ENCODE results near the gene FBXW11.

The FBXW11 gene

GRCh38 chr5:172006321-172007174 lies at the start of gene FBXW11:
Gene FBXW11, minus strand, starts transcription at chr5:172006638. Its CDS starts 136 bp downstream, at chr5:172006502.
- DNase-seq (ENCODE audit: extremely low read depth in 1 of 2, low read depth in 1 of 2), result peak; percentile 88 to 97

GRCh38 chr5:172055996-172056395 lies 49.6 kb upstream of the FBXW11 start:
- no peak for DNase-seq (ENCODE audit: extremely low read depth in 1 of 2, low read depth in 1 of 2)

GRCh38 chr5:172055421-172055820 lies 49.0 kb upstream of the FBXW11 start:
- no peak for DNase-seq (ENCODE audit: extremely low read depth in 1 of 2, low read depth in 1 of 2)

GRCh38 chr5:172054611-172055153 lies 48.2 kb upstream of the FBXW11 start:
- DNase-seq (ENCODE audit: extremely low read depth in 1 of 2, low read depth in 1 of 2), result no peak

DNA sequence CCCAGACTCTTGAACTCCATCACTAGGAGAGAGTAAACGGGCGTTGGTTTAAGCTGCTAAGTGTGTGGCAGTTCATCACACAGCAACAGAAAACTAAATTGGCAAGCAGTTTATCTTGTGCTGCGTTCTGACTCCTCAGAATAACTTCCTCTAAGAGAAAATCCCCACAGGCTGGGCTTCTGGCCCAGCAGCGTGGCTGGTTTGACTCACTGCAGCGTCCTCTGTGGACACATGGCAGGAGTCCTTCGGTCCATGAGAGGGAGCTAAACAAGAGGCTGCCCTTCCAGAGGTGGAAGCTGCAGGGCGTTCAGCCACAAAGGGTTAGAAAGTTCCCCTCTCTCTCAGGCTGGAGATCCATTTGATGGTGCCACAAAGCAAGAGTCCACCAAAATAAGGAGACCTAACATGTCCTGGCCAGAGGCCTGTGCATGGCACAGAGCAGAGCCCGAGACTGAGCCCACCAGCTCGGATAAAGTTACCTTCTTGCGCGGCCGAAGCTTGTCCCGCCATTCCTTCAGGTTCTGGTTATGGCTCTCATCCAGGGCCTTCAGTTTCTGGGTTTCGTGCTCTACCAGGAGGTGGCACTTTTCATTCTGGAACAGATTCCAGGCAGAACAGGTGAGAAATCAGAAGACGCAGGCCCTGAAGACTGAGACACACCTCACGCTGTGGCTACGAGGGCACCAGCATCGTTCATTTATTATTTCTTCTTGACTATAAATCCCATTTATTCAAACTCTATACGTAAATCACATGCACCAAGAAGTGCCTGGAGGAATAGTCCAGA lies 46.2 kb upstream of the FBXW11 start:
- no peak for DNase-seq (ENCODE audit: extremely low read depth in 1 of 2, low read depth in 1 of 2)

DNA sequence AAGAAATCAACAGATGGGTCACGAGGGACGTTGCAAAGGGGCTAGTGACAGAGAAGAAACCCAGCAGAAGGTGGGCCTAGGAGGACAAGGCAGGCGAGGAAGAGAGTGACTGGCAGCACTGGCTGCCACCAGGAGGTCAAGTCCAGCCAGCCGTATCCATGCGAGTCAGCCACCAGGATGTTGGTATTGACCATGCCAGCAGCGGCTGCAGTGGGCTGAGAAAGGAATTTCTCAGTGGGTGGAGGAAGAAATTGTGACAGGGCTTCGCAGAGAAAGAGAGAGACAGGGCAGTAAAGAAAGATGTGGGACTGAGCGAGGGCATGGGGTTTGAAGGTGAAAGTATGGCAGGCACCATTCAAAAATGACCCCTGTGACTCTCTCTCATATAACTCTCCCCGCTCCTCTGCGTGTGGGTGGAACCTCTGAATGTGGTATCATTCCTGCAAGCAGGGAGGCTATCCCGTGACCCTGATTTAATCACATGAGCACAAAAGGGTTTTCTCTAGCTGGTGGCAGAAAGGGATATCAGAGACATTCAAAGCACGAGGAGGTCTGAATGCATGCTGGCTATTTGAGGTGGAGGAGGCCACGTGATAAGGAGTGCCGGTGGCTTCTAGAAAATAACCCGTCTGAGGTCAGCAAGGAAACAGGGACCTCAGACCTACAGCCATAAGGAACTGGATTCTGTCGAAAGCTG lies 45.4 kb upstream of the FBXW11 start:
- DNase-seq (ENCODE audit: extremely low read depth in 1 of 2, low read depth in 1 of 2), result no peak

DNA sequence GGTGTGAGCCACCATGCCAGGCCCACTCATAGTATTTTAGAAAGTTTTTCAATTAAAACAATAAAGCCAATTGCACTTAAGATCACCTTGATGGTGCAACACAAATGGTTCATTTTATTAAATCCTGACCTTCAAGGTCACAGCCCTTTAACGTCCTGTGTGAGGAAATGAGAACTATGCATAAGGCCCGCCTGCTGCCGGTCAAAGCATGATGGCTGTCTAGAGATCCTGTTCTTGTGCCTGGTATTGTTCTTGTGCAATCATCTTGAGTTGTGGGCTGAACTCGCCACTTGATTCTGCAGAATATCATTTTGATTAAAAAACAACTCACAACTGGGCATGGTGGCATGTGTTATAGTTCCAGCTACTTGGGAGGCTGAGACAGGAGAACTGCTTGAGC lies 43.6 kb upstream of the FBXW11 start:
- DNase-seq (ENCODE audit: extremely low read depth in 1 of 2, low read depth in 1 of 2), result no peak

DNA sequence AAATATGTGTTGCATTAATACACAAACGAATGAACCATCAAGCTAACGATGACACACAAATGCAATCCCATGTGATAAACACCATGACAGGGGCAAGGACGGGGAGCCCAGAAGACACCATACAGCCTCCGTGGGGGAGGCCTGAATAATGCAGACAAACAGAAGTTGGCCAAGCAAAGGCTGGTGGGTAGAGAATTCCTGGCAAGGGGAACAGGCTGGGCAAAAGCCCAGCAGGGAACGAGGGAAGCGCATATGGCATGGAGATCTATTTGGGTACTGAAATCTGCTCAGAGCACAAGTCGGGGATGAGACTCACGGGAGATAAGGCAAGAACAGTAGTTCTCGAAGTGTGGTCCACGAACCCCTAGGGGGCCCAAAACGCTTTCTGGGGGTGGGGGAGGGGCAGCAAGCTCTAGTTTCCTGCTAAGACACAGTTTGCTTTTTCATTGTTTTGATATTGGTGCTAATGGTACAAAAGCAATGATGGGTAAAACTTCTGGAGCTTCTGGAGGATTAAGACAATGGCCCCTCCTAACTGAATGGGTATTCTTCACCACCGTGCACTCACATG lies 42.9 kb upstream of the FBXW11 start:
- DNase-seq (ENCODE audit: extremely low read depth in 1 of 2, low read depth in 1 of 2), result no peak

DNA sequence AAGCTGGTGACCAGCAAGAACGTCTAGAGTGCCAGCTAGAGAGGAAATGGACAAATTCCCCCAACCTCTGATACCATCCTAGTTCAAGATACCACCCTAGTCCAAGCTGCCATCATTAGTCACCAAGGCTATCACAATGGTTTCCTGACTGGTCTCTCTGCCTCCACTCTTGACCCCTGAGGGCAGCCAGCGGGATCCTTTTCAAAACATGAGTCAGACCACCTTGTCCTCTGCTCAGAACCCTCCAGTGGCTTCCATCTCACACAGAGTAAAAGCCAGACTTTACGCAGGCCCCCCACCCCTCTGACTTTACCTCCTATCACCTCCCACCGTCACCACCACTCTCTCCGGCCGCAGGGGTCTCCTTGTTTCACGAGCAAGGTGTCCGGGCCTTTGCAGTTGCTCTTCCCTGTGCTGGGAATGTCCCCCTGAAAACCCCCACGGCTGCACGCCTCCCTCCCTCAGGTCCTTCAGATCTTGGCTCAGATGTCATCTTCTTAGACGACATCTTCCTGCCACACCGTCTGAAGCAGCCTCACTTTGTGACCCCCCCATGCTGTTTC lies 42.2 kb upstream of the FBXW11 start:
- no peak for DNase-seq (ENCODE audit: extremely low read depth in 1 of 2, low read depth in 1 of 2)

DNA sequence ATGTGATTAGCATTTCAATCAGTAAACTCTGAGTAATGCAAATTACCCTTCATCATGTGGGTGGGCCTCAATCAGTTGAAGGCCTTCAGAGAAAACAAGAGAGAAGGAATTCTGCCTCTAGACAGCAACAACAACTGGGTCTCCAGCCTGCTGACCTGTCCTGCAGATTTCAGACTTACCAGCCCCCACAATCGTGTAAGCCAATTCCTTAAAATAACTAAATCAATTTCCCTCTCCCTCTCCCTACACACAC lies 41.7 kb upstream of the FBXW11 start:
- DNase-seq (ENCODE audit: extremely low read depth in 1 of 2, low read depth in 1 of 2), result no peak

DNA sequence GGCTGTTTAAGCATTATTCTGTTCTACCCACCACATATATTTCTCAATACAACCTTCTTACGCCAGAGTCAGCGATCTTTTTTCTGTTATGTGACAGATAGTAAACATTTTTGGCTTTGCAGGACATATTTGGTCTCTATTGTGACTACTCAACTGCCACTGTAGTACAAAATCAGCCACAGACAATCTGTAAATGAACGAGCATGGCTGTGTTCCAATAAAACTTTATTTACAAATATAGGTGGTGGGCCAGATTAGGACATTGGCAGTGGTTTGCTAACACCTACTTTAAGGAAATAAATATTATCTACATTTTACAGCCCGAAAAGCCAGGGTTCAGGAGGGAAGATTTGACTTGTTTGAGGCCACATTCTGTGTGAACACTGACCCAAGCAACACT lies 40.2 kb upstream of the FBXW11 start:
- no peak for DNase-seq (ENCODE audit: extremely low read depth in 1 of 2, low read depth in 1 of 2)

GRCh38 chr5:172045315-172045632 lies 38.8 kb upstream of the FBXW11 start:
- DNase-seq (ENCODE audit: extremely low read depth in 1 of 2, low read depth in 1 of 2), result no peak

GRCh38 chr5:172044631-172045314 lies 38.3 kb upstream of the FBXW11 start:
- no peak for DNase-seq (ENCODE audit: extremely low read depth in 1 of 2, low read depth in 1 of 2)

DNA sequence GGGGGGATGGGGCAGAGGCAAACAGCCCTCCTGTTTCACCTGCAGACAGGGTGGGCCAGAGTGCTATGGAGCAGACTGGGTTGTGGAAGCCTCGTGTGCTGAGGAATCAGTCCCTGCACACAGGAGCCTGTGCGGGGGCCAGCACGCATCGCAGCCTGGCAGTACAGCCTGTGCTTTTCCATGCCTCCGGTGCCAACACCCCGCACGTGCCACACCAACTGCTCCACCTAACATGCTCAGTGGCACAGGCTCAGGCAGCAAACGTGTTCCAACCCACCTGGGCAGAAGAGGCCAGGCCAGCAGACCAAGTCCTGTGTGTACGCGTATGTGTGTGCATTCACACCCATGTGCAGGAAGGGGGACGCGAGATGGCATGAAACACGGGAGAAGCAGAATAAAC lies 37.4 kb upstream of the FBXW11 start:
- no peak for DNase-seq (ENCODE audit: extremely low read depth in 1 of 2, low read depth in 1 of 2)

DNA sequence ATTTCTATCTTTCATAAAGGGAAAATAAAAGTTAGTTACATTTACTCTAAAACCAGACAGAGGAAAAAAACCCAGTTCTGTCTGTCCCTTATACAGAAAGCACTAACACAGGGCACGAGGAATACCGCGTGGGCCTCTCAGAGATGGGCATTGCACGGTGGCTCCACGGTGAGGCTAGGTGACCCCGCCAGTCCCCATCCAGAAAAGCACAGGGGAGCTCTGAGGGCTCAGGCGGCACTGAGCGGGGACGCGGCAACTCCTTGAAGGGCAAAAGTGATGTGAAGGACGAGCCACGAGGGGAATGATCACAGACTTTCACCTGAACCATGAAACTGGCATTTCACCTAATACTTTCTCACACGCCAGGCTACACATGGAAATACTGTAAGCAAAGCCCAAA lies 35.7 kb upstream of the FBXW11 start:
- DNase-seq (ENCODE audit: extremely low read depth in 1 of 2, low read depth in 1 of 2), result no peak

DNA sequence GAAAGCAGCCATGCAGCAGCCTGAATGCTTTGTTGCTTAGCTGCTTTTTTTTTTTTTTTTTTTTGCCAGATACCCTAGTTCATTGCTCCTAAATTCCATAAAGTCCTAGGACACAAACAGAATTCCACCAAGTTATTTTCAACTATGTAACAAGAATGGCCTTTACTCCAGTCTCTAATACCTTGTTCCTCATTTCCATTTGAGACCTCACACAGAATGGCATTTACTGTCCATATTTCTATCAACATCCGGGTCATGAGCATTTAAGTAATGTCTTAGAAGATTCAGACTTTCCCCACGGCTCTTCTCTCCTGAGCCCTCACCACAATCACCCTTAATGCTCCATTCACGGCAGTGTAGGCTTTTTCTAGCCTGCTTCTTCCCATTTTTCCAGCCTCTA lies 31.7 kb upstream of the FBXW11 start:
- DNase-seq (ENCODE audit: extremely low read depth in 1 of 2, low read depth in 1 of 2), result no peak

DNA sequence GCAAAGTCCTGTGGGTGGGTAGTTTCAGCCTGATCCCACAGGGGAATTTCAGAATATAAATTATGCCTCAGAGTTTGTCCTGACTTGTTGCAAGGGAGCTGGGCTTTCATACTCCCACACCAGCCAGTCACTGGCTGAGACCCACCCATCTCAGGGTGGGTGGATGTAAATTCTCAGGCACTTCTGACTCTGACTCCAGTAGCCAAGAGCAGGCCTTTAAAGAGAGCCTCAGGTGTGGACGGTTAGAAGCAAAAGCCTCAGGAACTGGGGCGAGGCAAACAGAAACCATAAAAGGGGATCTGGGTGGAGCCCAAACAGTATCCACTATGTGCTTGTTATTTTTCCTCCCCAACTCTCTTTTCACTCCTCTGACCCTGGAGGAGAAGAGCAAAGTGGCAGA lies 28.6 kb upstream of the FBXW11 start:
- no peak for DNase-seq (ENCODE audit: extremely low read depth in 1 of 2, low read depth in 1 of 2)

DNA sequence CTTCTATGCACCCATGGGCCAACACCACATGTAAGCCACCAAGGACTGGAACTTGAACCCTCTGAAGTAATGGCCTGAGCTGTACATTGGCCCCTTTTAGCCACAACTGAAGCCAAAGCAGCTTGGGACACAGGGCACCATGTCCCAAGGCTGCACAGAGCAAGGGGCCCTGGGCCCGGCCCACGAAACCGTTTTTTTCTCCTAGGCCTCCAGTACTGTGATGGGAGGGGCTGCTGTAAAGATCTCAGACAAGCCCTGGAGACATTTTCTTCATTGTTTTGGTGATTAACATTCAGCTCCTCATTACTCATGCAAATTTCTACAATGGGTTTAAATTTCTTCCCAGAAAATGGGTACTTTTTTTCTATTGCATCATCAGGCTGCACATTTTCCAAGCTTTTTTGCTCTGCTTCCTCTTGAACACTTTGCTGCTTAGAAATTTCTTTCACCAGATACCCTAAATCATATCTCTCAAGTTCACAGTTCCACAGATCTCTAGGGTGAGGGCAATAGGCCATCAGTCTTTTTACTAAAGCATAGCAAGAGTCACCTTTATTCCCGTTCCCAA lies 25.5 kb upstream of the FBXW11 start:
- no peak for DNase-seq (ENCODE audit: extremely low read depth in 1 of 2, low read depth in 1 of 2)

DNA sequence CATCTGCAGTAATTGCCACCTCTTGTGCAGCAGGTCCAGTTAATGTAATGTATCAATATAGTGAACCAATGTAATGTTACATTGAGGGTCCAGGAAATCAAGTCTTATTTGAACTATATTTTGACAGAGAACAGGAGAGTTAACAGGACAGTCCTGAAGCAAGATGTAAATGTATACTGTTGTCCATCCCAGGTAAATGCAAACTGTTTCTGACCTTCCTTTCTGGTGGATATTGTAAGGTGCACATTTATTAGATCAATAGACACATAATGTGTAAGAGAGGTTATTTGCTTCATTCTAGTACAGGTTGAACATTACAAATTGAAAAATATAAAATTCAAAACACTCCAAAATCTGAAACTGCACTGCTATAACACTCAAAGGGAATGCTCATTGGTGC lies 23.4 kb upstream of the FBXW11 start:
- no peak for DNase-seq (ENCODE audit: extremely low read depth in 1 of 2, low read depth in 1 of 2)

DNA sequence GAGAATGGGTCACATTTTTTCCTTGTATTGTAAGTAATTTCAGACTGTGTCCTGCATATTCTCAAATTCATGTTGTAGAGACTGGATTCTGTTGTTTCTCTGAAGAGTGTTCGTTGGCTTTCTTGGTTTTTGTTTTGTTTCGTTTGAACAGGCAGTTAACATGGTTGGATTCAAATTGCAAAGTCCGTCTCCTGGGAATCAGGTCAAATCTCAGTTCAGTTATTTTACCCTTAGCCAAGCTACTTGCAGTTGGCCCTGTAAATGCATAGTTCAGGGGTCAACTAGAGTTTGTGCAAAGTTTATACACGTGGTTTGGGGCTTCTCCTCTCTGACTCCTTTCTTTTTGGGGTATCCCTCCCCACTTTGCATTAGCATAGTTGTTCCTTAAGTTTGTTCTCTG lies 21.7 kb upstream of the FBXW11 start:
- DNase-seq (ENCODE audit: extremely low read depth in 1 of 2, low read depth in 1 of 2), result no peak
